HL-60 (cell line): ENCODE measurements around the gene ZRANB1.

ENCODE experiments used
- DNase-seq, 2 experiments: peaks; one replicate each; pipeline ENCODE4 v3.0.0-alpha.2; 2010 to 2020; ENCODE audit warnings: low read depth in 1 of 2, low spot score in 1 of 2
- H3K27ac ChIP-seq: fragments of 250-450 bp; sonication (Bioruptor Pico); replicated peaks from 2 replicates; pipeline ENCODE4 v1.5.1; 2020; ENCODE audit warnings: mild to moderate bottlenecking, moderate library complexity
- H3K27me3 ChIP-seq: fragments of 250-450 bp; sonication (Bioruptor Pico); 2 replicates; pipeline ENCODE4 v1.5.1; 2021; ENCODE audit warnings: mild to moderate bottlenecking, moderate library complexity; ENCODE audit not compliant: insufficient read depth, poor library complexity, severe bottlenecking
- H3K4me3 ChIP-seq: replicated peaks from 2 replicates; pipeline ENCODE4 v1.5.1; 2011; ENCODE audit warnings: mild to moderate bottlenecking, control low read depth, low read length; ENCODE audit not compliant: insufficient read depth
- GABPA ChIP-seq: IDR thresholded peaks from 2 replicates; pipeline ENCODE4 v1.6.1; 2012; ENCODE audit warnings: low read depth
- POLR2AphosphoS5 ChIP-seq: IDR thresholded peaks from 2 replicates; pipeline ENCODE4 v1.6.1; 2012; ENCODE audit warnings: low read depth
- SPI1 ChIP-seq: IDR thresholded peaks from 2 replicates; pipeline ENCODE4 v1.6.1; 2012; ENCODE audit warnings: low read depth, mild to moderate bottlenecking, borderline replicate concordance
- TF ChIP-seq, protein P1 (sequence below): IDR thresholded peaks from one replicate; pipeline ENCODE4 v1.5.1; 2011; ENCODE audit warnings: low read length, control low read depth, inconsistent platforms; ENCODE audit not compliant: insufficient read depth
- TF ChIP-seq, protein P2 (sequence below): IDR thresholded peaks from 2 replicates; pipeline ENCODE4 v1.6.1; 2012; ENCODE audit warnings: low read depth; ENCODE audit not compliant: insufficient replicate concordance

The ZRANB1 gene

DNA sequence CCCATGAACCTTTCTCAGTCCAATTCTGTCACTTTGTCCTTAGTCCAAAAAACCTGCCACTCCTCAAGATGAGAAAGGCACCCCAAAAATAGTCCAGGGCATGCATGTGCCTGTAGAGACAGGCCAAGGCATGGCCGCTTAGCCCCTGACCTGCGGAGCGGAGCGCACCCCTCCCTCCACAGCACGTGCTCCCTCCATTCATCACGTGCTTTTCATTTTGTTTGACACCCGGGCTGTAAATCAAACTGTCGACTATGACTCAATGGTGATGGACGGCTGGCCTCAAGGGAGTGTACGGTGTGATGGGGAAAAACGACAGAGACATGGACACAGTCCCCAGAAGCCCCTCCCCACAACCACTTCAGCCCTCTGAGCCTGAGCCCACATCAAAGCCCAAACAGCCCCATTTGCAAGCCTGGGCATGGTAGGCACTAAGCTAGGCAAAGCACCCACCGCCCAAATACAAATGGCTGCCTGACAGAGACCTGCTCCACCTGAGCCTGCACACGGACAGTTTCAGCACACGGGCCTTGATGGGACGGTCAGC lies 90.6 kb downstream of the ZRANB1 start:
- DNase-seq, result no peak
- Histone ChIP-seq H3K27ac (no peak overlapping the region), H3K4me3 (no peak overlapping the region), H3K27me3 (no peaks in the 10 kb centered on the region)
- TF ChIP-seq POLR2AphosphoS5 (no peak), GABPA (no peak), SPI1 (no peak)
- TF ChIP-seq, protein P1, sequence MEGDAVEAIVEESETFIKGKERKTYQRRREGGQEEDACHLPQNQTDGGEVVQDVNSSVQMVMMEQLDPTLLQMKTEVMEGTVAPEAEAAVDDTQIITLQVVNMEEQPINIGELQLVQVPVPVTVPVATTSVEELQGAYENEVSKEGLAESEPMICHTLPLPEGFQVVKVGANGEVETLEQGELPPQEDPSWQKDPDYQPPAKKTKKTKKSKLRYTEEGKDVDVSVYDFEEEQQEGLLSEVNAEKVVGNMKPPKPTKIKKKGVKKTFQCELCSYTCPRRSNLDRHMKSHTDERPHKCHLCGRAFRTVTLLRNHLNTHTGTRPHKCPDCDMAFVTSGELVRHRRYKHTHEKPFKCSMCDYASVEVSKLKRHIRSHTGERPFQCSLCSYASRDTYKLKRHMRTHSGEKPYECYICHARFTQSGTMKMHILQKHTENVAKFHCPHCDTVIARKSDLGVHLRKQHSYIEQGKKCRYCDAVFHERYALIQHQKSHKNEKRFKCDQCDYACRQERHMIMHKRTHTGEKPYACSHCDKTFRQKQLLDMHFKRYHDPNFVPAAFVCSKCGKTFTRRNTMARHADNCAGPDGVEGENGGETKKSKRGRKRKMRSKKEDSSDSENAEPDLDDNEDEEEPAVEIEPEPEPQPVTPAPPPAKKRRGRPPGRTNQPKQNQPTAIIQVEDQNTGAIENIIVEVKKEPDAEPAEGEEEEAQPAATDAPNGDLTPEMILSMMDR, result no peak
- TF ChIP-seq, protein P2, sequence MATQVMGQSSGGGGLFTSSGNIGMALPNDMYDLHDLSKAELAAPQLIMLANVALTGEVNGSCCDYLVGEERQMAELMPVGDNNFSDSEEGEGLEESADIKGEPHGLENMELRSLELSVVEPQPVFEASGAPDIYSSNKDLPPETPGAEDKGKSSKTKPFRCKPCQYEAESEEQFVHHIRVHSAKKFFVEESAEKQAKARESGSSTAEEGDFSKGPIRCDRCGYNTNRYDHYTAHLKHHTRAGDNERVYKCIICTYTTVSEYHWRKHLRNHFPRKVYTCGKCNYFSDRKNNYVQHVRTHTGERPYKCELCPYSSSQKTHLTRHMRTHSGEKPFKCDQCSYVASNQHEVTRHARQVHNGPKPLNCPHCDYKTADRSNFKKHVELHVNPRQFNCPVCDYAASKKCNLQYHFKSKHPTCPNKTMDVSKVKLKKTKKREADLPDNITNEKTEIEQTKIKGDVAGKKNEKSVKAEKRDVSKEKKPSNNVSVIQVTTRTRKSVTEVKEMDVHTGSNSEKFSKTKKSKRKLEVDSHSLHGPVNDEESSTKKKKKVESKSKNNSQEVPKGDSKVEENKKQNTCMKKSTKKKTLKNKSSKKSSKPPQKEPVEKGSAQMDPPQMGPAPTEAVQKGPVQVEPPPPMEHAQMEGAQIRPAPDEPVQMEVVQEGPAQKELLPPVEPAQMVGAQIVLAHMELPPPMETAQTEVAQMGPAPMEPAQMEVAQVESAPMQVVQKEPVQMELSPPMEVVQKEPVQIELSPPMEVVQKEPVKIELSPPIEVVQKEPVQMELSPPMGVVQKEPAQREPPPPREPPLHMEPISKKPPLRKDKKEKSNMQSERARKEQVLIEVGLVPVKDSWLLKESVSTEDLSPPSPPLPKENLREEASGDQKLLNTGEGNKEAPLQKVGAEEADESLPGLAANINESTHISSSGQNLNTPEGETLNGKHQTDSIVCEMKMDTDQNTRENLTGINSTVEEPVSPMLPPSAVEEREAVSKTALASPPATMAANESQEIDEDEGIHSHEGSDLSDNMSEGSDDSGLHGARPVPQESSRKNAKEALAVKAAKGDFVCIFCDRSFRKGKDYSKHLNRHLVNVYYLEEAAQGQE, result no peak

DNA sequence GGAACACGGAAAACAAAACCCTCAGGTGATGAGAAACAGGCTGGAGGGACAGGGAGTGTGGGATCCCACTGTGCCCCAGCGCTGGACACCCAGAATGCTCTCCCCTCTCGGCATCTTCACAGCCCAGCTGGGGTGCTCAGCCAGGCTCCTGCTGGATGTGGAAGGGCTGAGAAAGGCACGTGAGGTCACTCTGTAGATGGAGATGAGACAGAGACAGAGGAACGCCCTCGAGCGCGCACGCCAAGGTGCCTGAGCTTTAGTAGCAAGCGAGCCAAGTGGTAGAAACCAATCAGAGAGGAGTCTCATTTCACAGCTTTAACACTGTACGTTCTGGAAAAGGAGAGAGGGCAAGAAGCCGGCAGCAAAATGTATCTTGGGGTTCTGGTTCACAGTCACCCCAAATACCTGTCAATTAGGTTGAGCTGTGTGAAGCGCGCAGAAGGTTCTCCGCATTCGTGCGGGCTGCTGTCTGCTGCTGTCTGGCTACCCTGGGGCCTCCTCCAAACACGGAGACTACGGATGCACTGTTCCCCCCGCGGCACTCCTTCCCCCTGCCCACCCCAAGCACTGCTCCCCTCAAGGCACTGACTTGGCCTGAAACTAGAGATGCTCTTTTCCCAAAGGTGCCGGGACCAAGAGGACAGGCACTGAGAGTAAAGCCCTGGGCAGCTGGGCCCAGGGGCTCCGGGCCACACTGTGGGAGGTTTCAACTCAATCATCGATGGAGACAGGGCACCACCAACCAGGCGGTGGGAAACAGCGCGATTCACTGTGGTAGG lies 91.4 kb downstream of the ZRANB1 start:
- TF ChIP-seq GABPA, result no peak
- no peak for DNase-seq
- Histone ChIP-seq H3K27ac (no peak overlapping the region), H3K27me3 (no peaks in the 10 kb centered on the region), H3K4me3 (no peak overlapping the region)

DNA sequence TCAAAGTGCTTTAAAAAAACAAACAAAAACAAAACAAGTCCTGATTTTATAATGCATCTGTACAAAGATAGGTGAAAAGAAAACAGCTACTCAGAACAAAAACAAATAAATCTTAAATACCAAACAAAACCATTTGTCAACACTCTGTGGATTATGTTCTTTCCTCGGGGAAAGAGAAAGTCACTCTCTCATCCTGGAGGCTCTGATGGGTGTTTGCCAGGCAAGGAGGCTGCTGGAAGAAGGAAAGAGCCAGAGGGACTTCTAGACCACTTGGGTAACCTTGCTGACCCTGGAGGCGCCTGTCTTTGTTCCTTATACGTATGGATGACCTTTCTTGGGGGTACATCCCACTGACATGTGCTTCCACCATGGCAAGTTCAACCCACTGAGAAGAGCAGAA lies 92.8 kb downstream of the ZRANB1 start:
- Histone ChIP-seq H3K4me3 (no peak overlapping the region), H3K27me3 (no peaks in the 10 kb centered on the region), H3K27ac (no peak overlapping the region)
- TF ChIP-seq SPI1, result no peak
- TF ChIP-seq, protein P1, result no peak
- no peak for TF ChIP-seq GABPA
- TF ChIP-seq POLR2AphosphoS5, result no peak
- TF ChIP-seq, protein P2, result no peak
- no peak for DNase-seq

DNA sequence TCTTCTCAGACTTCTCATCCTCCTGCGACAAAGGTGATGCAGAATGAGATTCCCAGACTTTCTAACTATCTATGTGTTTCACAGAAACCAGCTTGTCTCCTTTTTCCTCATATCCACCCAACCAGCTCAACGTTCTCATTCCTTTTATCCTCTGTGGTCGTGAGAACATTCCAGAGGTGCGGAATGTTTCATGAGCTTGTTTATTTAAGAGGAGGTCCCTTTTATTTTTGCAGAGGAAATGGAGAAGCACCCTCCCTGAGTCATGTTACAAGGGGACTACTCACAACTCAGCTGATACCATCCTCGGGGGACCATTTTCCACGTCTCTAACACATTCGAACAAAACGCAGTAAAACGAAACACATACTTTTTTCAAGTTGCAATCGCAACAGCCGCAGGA lies 93.2 kb downstream of the ZRANB1 start:
- TF ChIP-seq GABPA, result no peak
- TF ChIP-seq SPI1, result no peak
- TF ChIP-seq, protein P2, result no peak
- no peak for TF ChIP-seq POLR2AphosphoS5
- TF ChIP-seq, protein P1, result no peak
- Histone ChIP-seq H3K27me3 (no peaks in the 10 kb centered on the region), H3K4me3 (no peak overlapping the region), H3K27ac (no peak overlapping the region)
- DNase-seq, result no peak
